Right renal cortex interstitium (tissue), 3 donors: ENCODE data around the gene YRDC. TPM values are rescaled to one million over a fixed set of nuclear protein-coding genes. Genes with fewer than 3 reads are reported as not detected.

ENCODE experiments used
- DNase-seq, 3 donors: peaks; one replicate each; pipeline ENCODE4 v3.0.0-alpha.2; 2013; ENCODE audit warnings: low read depth in 3 of 3, low spot score in 2 of 3
- polyA plus RNA-seq, 3 donors: library from polyadenylated mRNA; unstranded; fragments of 120-200 nt; gene quantifications; one replicate each; pipeline ENCODE4 v1.2.1, GENCODE V29; 2013; ENCODE audit not compliant: insufficient read length in 3 of 3

Gene YRDC
- polyA plus RNA-seq, 3 donors, result 13.1 to 14.0 (median 13.4) TPM

DNA sequence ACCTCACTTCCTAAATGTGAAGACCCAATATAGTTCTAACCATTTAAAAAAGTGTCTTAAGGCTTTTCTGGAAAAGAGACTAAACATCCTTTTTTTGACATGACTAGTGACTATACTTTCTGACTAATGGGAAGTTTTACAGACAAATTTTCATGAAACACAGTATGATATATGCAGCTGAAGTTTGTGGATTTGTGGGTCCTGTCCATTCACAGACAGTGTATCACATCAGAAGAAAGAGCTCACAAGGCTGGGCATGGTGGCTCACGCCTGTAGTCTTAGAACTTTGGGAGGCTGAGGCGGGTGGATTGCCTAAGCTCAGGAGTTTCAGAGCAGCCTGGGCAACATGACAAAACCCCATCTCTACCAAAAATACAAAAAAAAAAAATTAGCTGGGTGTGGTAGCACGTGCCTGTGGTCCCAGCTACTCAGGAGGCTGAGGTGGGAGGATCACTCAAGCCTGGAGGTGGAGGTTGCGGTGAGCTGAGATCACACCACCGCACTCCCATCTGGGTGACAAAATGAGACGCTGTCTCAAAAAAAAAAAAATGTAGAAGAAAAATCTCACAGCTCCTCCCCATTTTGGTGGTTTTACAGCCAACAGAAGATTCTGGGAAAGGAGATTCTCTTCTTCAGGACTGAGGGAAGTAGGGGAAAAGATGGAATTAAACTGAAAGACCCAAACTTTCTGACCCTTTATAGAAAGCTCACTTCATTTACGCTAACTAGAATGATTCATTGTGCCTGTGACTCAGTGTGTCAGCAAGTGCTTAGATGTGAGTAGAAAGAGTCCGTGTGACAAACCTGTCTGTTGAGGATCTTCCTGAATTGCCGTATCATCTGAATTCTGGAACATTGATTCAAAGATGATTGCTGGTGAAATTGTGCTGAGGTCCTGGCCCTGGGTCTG, 15.2 kb upstream of the YRDC start:
- no peak for DNase-seq

DNA sequence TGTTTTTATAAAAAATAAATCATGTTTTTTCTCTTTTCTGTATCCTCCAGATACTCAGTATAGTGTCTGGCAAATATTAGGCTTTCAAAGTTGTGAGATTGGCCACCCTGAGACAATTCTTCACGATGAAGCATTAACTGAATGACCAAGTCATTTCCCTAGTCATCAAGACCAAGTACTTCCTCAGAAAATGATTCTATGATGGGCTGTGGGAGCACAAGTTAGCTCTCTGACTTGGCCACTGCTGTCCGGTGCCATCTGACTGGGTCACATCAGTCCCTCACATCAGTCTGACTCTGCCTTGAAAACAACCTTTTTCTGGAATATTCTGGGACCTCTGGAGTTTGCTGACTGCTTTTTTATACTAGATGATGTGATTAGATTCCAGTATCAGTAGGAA, 13.5 kb upstream of the YRDC start:
- no peak for DNase-seq

DNA sequence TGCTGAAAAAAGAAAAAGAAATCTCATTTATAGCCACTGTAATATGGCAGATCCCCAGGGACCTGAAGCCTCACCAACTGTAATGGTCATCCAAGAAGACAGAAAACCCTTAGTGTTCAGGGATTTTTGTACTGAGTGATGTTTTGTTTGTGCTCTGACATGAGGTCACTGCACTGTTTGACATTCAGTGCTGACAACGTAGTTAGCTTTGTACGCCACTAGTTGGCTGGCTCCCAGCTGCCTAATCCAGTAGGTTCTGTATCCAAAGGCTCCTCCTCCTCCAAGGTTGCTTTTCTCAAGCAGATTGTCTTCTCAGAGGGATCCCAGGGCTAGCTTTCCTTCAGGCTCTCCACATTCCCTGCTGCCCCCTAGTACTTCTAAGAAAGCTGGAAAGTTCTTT, 9.5 kb upstream of the YRDC start:
- no peak for DNase-seq

DNA sequence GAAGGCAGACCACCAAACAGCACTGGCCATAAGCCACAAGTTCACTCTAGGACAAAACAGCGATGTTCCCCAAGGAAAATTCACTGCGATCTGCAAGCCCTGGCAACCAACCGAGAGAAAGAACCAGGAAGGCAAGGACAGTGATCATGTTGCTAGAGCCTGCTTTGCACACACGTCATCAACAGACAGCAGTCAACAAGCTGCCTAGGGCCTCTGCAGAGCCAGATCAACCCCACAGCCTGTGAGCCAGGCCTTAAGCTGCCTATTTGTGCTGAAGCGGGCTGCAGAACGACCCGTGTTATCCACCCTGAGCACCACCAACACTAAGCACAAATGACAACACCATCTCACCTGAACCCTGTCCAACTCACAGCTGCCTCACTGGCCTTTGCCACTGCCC, 6.2 kb upstream of the YRDC start:
- no peak for DNase-seq

DNA sequence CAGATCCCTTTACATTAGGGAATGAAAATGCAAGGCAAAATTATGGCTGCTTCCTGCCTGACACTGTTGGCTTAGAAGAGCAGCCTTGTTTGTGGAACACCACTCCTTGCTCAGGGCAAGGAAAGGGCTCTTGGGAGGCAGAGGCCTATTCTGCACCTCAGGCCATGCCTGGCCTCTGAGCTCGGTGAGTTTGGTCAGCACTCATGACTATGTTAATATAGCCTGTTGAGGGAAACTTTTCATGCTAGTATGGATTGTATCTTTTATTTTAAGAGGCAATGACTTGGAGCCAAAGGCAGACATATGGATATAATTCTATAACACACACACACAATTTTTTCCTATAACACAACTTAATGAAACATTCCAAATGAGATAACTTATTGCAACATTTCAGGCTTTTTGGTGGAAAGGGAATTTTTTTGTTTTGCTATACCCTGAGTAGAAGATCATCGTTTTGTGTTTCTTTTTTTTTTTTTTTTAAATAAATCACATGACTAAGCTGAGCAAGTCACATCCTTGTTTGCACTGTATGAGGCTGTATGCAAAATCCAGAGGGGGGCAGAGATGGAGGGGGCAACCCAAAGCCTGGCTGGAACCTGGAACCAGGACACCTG, 5.6 kb upstream of the YRDC start:
- no peak for DNase-seq

DNA sequence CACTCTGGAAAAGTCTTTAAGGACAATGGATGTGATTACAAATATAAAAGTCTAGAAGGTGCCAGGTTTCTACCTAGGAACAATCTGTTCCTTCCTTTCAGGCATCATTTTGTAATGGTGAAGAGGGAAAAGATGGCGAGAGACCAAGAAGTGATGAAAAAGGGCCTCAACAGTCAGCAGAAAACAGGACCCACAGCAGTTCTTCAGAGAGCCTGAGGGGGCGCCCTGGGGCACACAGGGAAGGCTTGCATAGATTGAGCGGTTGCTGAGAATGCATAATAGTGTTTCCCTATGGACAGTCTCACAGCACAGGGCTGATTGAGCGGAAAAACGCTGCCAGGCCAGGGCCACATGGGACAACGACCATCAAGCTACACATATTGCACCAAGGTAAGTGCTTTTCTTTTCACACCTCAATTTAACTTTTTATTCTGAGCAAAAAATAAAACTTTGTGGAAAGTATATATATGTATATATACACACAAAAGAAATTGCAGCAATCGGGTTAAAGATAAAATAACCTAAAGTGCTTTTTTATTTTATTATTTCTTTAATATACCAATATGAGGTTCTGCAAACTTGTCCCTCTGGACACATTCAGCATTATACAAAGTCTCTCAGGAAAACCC, 3.1 kb upstream of the YRDC start:
- DNase-seq, result peak in 1 of 3 donors; percentile 32

DNA sequence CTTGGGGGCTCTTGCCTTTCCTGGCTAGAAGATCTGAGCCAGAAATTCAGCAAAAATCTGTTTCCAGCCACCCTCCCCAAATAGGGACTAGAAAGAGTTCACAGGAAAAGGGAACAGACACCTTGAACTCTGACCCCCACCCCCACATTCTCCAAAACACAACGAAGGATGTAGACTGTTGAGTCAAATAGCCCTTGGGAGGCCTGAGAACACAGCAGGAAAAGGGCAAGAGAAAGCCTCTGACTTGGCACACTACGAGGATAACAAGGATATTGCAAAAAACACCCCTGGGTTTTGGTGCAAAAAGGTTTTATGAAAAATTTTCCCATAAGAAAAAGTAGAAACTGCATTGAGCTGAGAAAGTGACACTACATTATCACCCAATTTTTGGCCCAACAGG, 1.9 kb upstream of the YRDC start:
- no peak for DNase-seq

DNA sequence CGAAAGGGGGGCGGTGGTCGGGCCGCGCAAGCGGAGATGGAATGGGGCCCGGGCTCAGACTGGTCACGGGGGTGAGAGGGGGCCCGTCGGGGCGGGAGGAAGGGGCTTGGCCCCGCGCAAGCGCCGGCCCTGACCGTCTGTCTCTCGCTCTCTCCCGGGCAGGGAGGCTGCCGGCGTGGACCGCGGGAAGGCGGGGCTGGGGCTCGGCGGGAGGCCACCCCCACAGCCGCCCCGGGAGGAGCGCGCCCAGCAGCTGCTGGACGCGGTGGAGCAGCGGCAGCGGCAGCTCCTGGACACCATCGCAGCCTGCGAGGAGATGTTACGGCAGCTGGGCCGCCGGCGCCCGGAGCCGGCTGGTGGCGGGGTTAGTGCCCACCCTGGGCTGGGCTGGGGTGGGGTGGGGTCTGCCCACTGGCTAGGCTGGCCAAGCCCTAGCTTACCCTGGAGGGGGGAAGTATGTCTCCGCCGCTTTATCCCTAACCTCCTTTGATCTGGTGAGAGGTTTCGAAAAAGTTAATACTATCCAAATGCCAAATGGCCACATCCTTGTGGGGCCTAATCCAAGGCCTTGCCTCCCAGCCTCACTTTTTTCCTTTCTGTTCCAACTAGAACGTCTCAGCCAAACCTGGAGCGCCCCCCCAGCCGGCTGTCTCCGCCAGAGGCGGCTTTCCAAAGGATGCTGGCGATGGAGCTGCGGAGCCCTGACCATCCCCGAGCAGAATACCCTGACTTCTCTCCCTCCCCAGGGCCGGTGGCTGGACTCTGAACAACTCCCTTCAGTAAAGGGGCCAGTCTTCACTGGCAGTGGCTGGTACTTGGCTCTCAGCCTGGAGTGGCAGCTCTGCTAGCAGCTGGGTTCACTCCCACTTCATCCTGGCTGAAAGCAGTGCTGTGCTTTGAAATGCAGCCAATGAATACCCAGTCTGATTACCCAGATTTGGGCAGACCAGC, 636 bp upstream of the YRDC start:
- peak in 1 of 3 donors; percentile 5 for DNase-seq

DNA sequence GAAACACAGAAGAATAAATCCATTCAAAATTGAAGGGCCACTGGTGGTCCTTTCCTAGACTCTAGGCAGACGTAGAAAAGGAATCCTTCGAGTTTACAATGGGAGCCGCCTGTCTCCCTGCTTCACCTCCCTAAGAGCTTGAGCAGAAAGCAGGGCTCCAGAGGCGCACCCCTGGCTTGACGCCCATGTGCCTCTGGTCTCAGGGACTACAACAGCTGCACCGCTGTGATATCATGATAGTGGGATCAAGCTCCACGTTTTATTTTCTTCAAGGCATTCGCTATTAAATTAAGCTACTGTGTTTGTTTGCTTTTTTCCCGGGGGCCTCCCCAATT, 821 bp downstream of the YRDC start:
- DNase-seq, result no peak

DNA sequence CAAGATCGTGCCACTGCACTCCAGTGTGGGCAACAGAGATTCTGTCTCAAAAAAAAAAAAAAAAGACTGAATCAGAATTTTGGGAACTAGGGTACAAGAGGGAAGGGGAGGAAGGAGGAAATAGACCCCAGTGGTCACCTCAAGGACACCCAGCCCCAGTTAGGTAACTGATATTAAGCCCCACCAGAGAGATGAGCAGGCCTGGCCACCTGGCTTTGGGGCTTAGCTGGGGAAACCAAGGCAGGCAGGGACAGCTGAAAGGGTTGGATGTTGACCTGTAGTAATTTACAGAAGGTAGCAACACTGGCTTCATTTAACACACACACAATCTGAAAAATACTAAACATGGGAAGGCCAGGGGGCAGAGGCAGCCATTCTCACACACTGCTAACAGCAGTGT, 5.6 kb downstream of the YRDC start:
- no peak for DNase-seq

DNA sequence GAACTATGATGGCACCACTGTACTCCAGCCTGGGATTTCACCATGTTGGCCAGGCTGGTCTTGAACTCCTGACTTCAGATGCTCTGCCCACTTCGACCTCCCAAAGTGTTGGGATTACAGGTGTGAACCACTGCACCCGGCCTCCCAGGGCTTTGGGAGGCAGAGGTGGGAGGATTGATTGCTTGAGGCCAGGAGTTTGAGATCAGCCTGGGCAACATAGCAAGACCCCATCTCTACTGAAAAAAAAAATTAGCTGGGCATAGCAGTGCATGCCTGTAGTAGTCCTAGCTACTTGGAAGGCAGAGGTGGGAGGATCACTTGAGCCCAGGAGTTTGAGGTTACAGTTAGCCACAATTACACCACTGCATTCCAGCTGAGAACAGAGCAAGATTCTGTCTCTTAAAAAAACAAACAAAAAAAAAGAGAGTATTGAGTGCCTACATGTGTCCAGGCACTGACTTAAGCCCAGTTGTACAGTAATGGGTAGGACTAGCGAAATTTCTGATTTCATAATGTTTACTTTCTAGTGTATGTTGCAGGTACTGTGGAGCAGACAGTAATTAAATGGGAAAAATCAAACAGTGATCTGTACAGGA, 10.2 kb downstream of the YRDC start:
- DNase-seq, result no peak

DNA sequence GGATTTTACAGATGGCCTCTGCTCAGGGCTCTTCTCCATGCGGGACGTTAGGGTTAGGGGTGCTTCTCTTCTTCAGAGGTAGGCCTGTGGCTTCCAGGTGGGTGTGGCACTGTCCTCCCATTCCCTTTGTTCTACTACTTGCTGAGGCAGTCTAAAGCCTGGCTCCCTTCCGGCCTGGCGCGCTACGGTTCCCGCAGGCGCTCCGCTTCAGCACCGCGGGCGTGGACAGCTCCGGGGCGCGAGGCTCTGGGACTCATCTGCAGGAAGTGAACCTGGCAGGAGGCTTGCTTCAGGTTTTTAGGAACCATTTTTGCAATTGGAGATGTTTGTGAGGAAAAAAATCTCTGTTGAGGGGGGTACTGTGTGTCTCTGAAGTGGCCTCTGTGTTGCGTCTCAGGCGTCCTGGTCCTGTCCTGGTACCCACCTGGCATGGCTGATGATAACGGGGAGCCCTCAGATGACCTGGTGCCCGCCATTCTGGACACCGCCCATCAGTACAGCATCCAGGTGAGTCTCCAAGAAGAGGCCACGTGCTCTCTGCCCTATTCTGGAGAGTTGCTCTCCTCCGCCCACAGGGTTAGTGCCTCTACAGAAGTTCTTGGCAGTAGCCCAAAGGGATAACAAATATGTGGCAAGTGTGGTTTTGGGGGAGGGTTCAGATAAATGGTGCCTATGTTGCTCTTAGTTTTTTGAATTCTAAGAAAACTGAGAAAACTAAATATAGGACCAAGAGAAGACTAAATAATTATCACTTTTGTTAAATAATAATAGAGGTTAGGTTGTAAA, 12.5 kb downstream of the YRDC start:
- peak in 1 of 3 donors; percentile 31 for DNase-seq

DNA sequence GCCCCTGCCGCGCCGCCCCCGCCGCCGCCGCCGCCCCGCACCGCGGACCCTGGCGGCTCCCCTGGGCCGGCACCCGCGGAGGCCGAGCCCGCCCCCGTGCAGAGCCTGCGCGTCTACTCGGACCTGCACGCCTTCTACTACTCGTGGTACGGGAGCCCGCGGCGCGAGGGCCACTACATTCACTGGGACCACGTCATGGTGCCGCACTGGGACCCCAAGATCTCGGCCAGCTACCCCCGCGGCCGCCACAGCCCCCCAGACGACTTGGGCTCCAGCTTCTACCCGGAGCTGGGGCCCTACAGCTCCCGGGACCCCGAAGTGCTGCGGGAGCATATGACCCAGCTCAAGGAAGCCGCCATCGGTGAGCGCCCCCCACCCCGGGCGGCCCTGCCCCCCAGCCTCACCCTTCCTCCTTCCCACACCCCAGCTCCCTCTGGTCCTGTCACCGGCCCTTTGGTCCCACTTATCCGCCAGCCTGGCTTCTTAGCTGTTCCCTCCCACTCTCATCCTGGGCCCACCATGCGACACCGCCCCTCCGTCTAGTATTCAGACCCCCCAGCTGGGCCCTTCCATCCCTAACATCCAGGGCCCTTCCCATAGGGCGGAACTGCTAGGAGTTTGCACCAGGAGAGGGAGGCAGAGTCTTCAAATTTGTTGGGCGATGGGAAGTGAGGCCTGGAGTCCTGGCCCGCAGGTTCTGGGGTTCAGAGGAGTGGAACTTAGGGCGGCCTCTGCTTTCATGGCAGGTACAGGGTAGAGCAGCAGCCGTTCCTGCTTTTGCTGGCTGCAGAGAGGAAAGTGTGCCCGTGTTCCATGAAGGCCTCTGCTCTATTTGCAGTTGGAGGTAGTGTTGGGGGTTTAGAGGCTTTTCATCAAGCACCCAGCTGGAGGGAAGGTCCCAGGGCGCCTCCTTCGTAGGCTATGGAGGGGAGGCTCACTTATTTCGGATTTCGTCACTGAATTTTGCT, 13.4 kb downstream of the YRDC start:
- no peak for DNase-seq

DNA sequence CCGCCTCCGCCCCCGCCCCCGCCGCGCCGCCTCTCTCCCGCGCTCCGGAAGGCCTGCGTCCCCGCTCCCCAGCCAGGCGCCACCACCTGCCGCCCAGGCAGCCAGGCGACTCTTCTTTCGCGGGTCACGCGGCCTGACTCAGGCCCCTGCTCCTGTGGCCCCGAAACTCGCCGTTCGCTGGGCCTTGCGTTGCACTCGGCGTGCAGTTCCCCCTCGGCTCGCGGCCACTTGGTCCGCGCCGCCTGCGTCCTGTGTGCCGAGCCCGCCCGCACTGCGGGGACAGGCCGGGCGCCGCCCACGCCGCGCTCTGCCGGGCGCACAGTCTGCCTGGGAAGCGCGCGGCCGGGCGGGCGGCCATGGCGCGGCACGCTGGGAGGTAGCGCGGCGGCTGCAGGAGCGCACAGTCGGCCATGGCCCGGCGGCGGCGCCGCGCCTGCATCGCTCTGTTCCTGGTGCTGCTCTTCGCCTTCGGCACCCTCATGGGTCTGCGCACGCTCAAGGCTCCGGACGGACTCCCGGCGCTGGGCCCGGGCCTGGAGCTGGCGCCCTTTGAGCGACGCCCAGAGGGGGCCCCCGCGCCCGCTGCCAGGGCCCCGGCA, 14.1 kb downstream of the YRDC start, which contains the start of gene MANEAL:
Gene MANEAL (plus strand): TSS at position 75 of the 599 bp plus-strand sequence. CDS start 336 bp downstream, at position 411.
- DNase-seq, result no peak

DNA sequence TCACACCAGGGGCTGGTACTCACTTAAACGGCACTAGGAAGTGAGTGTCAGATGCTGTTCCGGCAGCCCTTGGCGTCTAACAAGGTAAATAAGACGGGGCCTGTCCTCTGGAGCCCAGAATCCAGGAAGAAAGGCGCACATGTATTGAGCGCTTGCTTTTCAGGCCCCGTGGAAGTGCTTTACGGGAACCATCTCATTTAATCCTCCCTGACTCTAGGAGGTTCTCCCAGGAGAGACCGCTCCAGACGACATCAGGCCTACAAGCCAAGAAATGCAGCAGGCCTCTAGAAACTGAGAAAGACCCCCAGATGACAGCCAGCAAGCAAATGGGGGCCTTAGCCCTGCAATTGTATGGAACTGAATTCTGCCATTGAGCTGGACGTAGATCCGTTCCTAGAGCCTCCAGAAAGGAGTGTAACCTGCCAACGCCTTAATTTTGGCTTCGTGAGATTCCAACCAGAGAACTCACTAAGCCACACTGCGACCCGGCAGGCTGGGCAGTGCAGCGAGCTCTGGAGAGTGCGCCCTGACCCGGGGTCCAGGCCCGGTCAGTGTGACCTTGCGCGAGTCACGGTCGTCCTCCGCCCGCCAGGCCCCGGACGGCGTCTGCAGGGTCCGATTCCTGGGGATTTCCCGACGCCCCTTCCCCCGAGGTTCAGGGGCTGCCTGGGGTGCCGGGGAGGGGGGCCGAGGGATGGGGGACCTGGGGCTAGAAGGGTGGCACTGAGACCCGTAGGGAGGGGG, 14.9 kb downstream of the YRDC start:
- DNase-seq, result no peak

DNA sequence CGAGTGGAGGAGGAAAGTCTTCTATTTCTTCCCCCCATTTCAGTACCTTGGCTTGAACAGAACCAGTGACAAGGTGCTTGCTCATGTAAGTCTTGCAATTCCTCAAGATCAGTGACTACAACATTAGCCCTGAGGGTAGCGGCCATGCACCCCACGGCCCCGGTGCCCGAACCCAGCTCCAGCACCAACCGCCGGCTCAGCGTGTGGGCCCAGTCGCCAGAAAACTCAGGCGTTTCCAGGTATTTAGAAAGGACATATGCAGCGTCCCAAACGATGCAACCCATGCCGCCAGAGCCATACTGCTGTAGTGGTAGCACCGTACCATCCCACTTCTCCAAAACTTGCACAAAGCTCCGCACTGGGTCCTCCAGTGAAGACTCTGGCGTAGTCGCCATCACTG, 25.5 kb downstream of the YRDC start:
- no peak for DNase-seq

DNA sequence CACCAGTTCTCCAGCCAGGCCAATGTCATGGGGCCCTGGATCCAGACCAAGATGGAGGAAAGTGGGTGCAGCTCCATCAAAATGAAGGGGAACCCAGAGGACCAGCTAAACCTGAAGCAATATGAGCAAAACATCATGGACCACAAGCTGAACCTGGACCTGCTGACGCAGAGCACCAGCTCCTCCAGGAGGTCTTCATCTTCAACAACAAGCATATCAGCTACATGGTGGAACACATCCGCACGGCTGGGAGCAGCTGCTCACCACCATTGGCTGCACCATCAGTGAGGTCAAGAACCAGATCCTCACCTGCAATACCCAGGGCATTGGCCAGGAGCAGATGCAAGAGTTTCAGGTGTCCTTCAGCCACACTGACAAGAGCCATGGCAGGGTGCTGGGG, 29.4 kb downstream of the YRDC start:
- DNase-seq, result no peak
